ENCODE measurements around the gene POPDC3.

Gene POPDC3

GRCh38 chr6:105207524-105208269, 27.9 kb upstream of the POPDC3 start:
- no peak overlapping the region for H3K4me3 Mint-ChIP-seq
- no peak overlapping the region for H3K27ac Mint-ChIP-seq
- H3K27me3 Mint-ChIP-seq = peaks cover 15% of the 10 kb centered on the region
- H3K4me1 Mint-ChIP-seq = peaks cover 10% of the 10 kb centered on the region
- H3K9me3 Mint-ChIP-seq = no peaks in the 10 kb centered on the region
- no peaks in the 10 kb centered on the region for H3K36me3 Mint-ChIP-seq (ENCODE audit: low read depth)
- DNase-seq (no peak), ATAC-seq (no peak)

- Mint-ChIP-seq H3K9me3 (no peaks in the 10 kb centered on the region), H3K4me1 (no peaks in the 10 kb centered on the region), H3K4me3 (no peak overlapping the region), H3K27me3 (peaks cover 16% of the 10 kb centered on the region), H3K36me3 (ENCODE audit: low read depth) (no peaks in the 10 kb centered on the region), H3K27ac (no peak overlapping the region)
- no peak for DNase-seq
- no peak for ATAC-seq
These were observed 25.0 kb upstream of the POPDC3 start for GRCh38 chr6:105204768-105205167.

- DNase-seq (no peak), ATAC-seq (no peak)
- Mint-ChIP-seq H3K27me3 (peaks cover 16% of the 10 kb centered on the region), H3K36me3 (ENCODE audit: low read depth) (no peaks in the 10 kb centered on the region), H3K9me3 (no peaks in the 10 kb centered on the region), H3K27ac (no peak overlapping the region), H3K4me1 (no peaks in the 10 kb centered on the region), H3K4me3 (no peak overlapping the region)
These were observed 24.5 kb upstream of the POPDC3 start for GRCh38 chr6:105204331-105204730.

- peaks cover 20% of the 10 kb centered on the region for H3K27me3 Mint-ChIP-seq
- no peak overlapping the region for H3K27ac Mint-ChIP-seq
- no peaks in the 10 kb centered on the region for H3K36me3 Mint-ChIP-seq (ENCODE audit: low read depth)
- no peaks in the 10 kb centered on the region for H3K4me1 Mint-ChIP-seq
- H3K4me3 Mint-ChIP-seq = no peak overlapping the region
- ATAC-seq (no peak), DNase-seq (no peak)
- H3K9me3 Mint-ChIP-seq = no peaks in the 10 kb centered on the region
These were observed 22.7 kb upstream of the POPDC3 start for GRCh38 chr6:105202486-105202885.

DNA sequence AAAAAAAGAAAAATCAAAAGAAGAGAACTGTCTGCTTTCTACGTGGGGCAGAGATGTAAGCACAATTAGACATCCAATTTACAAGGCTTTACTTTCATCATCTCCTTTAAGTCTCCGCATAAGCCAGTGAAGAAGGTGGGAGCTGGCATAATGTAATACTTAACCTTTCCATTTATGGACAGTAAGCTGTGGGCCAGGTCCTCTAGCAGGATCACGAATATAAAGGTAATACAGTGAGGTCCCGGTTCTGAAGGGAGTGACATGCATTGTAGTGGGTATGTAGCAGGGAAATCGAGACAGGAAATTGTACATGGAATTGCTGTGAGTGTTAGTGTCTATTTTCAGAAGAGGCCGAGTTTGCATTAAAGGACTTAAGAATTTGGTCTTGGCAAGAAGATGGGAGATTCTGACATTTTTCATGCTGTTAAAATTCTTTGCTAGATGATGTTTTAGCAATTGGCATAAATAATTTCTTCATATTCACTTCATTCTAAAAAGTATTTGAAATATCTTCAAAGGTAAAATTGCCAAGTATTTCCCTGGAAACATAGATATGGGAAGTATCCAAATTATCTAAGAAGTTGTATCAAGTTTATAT, 20.4 kb upstream of the POPDC3 start:
- Mint-ChIP-seq H3K27ac (no peak overlapping the region), H3K27me3 (peaks cover 25% of the 10 kb centered on the region), H3K36me3 (ENCODE audit: low read depth) (no peaks in the 10 kb centered on the region), H3K4me1 (no peaks in the 10 kb centered on the region), H3K9me3 (no peaks in the 10 kb centered on the region), H3K4me3 (no peak overlapping the region)
- no peak for DNase-seq
- no peak for ATAC-seq

- Mint-ChIP-seq H3K4me1 (no peaks in the 10 kb centered on the region), H3K36me3 (ENCODE audit: low read depth) (no peaks in the 10 kb centered on the region), H3K9me3 (no peaks in the 10 kb centered on the region), H3K27ac (no peak overlapping the region), H3K27me3 (peaks cover 27% of the 10 kb centered on the region), H3K4me3 (no peak overlapping the region)
- no peak for DNase-seq
- no peak for ATAC-seq
These were observed 19.9 kb upstream of the POPDC3 start for GRCh38 chr6:105199711-105200110.

DNA sequence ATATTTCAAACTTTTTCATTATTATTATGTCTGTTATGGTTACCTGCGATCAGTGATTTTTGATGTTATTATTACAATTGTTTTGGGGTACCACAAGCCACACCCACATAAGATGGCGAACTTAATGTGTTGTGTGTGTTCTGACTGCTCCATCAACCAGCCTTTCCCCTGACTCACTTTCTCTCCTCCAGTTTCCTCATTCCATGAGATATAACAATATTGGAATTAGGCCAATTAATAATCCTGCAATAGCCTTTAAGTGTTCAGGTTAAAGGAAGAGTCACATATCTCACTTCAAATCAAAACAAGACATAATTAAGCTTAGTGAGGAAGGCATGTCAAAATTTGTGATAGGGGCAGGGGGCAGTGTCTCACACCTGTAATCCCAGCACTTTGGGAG, 16.3 kb upstream of the POPDC3 start:
- ATAC-seq (no peak), DNase-seq (no peak)
- no peaks in the 10 kb centered on the region for H3K36me3 Mint-ChIP-seq (ENCODE audit: low read depth)
- H3K27ac Mint-ChIP-seq = no peak overlapping the region
- H3K9me3 Mint-ChIP-seq = no peaks in the 10 kb centered on the region
- peaks cover 29% of the 10 kb centered on the region for H3K27me3 Mint-ChIP-seq
- H3K4me3 Mint-ChIP-seq = no peak overlapping the region
- H3K4me1 Mint-ChIP-seq = no peaks in the 10 kb centered on the region

DNA sequence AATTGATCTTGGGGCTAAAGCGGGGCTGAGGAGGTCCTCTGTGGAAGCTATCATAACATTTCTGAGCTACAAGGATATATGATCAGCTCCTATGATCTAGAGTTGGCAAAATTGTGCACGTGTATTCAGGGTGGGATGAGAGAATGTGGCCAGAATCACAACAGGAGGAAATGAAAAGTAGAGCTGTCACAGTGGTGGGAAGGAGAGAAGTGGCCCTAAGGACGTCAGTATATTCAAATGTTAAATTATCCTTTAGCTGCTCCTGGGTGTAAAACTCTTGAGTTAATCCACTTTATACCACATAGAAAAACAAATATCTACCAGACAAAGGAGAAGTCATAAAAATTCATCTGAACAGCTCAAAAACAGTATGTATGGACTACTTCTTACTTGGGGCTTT, 14.8 kb upstream of the POPDC3 start:
- Mint-ChIP-seq H3K36me3 (ENCODE audit: low read depth) (no peaks in the 10 kb centered on the region), H3K27ac (no peak overlapping the region), H3K4me3 (no peak overlapping the region), H3K9me3 (no peaks in the 10 kb centered on the region), H3K27me3 (peaks cover 25% of the 10 kb centered on the region), H3K4me1 (no peaks in the 10 kb centered on the region)
- no peak for ATAC-seq
- no peak for DNase-seq

DNA sequence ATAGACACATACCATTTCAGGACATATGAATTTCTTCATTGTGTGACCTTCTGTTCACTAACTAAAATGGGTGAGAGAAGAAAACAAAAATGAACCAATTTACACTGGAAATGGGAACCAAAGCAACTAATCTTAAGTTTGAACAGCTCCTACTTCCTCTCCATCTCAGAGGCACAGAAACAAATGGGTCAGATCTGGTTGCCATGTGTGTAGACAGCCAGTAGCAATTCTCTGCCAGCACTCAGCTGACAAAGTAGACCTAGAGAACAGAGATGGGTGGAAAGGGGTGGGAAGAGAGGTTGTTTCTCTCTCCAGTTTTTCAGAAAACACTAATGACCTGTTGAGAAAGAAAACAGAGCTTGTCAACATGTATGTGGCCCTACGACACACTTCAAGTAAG, 14.3 kb upstream of the POPDC3 start:
- Mint-ChIP-seq H3K27ac (no peak overlapping the region), H3K27me3 (peaks cover 25% of the 10 kb centered on the region), H3K4me3 (no peak overlapping the region), H3K4me1 (no peaks in the 10 kb centered on the region), H3K9me3 (no peaks in the 10 kb centered on the region), H3K36me3 (ENCODE audit: low read depth) (no peaks in the 10 kb centered on the region)
- DNase-seq (no peak), ATAC-seq (no peak)

DNA sequence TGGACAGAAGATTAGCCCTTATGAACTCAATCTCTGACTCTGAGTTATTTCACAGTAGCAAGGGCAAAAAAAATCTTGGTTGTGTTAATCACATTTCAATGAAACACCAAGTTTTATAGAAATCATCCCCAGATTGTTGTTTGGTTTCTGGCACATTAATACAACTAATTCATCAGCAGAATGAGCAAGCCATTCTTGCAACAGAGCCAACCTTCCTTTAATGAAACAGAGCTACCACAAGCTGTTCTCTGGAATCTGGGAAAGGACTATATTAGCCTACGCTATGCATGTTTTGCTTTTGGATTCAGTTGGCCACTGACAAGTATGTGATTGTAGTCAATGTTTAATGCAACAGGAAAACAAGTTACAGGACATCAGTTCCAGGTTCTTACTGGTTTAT, 13.8 kb upstream of the POPDC3 start:
- DNase-seq (no peak), ATAC-seq (no peak)
- H3K4me1 Mint-ChIP-seq = no peaks in the 10 kb centered on the region
- H3K27ac Mint-ChIP-seq = no peak overlapping the region
- peaks cover 25% of the 10 kb centered on the region for H3K27me3 Mint-ChIP-seq
- no peaks in the 10 kb centered on the region for H3K36me3 Mint-ChIP-seq (ENCODE audit: low read depth)
- no peak overlapping the region for H3K4me3 Mint-ChIP-seq
- H3K9me3 Mint-ChIP-seq = no peaks in the 10 kb centered on the region

DNA sequence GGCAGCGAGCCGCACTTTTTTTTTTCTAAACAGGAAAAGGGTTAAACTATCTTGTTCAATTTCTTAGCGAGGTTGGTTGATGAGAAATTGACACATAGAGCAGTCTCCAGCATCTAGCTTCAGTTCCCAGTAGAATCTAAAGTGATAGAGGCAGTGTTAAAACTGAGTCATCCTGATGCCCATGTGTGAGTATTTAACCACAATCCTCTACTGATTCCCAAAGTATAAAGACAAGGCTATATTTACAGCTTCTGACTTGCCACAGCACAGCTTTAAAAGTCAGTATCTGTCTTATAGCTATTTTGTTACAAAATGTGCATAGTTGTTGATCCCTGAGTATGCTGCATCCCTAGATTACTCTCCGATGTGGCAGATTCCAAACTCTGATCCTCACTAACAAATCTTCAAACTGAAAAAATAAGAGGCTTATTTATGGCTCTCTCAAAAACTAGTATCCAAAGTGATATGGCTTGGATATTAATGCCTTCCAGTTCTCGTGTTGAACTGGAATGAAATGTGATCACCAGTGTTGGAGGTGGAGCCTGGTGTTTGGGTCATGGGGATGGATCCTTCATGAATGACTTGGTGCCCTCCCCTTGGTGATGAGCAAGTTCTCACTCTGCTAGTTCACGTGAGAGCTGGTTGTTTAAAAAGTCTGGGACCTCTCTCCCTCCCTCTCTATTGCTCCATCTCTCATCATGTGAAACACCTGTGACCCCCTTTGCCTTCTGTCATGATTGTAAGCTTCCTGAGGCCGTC, 13.1 kb upstream of the POPDC3 start:
- DNase-seq (no peak), ATAC-seq (no peak)
- no peaks in the 10 kb centered on the region for H3K9me3 Mint-ChIP-seq
- no peaks in the 10 kb centered on the region for H3K4me1 Mint-ChIP-seq
- no peak overlapping the region for H3K4me3 Mint-ChIP-seq
- no peak overlapping the region for H3K27ac Mint-ChIP-seq
- H3K27me3 Mint-ChIP-seq = peaks cover 23% of the 10 kb centered on the region
- no peaks in the 10 kb centered on the region for H3K36me3 Mint-ChIP-seq (ENCODE audit: low read depth)

DNA sequence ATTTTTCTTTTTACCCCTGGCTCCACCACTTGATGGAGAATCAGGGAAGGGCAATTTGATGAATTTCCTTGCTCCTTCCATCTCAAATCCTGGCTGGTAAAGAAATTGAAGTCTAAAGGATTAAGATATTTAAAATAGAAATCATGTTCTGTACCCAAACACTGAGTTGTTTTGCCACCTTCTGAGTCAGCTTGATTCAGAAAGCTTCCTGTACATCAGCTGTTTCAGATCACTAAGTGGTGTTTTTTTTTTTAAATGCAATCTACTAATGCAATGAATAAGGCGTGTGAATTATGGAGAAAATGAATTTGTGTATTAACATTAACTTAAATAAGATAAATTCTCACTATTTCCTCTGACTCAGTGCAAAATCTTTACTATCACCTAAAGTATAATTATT, 11.5 kb upstream of the POPDC3 start:
- Mint-ChIP-seq H3K36me3 (ENCODE audit: low read depth) (no peaks in the 10 kb centered on the region), H3K27ac (no peak overlapping the region), H3K9me3 (no peaks in the 10 kb centered on the region), H3K4me1 (no peaks in the 10 kb centered on the region), H3K27me3 (peaks cover 23% of the 10 kb centered on the region), H3K4me3 (no peak overlapping the region)
- DNase-seq (no peak), ATAC-seq (no peak)

DNA sequence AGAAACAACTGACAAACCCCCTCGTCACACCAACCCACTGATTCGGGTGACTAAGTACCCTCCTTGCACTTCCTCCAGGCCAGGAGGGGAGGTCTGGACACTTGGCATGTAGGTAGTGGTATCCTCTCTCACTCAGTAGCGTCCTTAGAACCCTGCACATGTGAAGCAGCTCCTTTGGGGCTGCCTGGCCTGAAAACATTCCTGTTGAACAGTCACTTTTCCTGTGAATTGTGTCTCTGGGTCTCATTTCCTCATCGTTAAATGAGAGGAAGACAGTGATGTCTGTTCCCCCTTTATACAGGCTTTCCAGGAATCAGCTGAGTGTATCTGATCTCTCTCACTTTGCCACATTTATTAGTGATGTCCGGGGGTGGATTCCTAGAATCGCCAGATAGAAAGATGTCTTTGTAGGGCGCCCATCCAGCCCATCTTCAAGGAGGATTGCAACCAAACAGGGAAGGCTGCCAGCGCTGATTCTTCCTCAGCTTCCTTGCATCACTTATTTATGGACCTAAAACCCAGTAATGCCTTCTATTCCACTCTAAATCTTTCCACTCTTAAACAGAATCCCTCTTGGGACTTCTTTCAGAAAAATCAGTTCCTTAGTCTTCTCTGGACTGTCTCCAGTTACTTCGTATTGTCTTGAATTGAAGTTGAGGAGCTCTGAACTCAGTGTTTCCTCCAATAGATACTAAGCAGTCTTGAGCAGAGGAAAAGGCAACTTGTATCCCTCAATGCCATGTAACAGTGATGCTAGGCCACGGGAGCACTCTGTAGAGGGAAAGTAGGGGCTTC, 9.4 kb upstream of the POPDC3 start:
- no peak for DNase-seq
- H3K27ac Mint-ChIP-seq = no peak overlapping the region
- peaks cover 21% of the 10 kb centered on the region for H3K27me3 Mint-ChIP-seq
- no peaks in the 10 kb centered on the region for H3K9me3 Mint-ChIP-seq
- no peaks in the 10 kb centered on the region for H3K4me1 Mint-ChIP-seq
- no peaks in the 10 kb centered on the region for H3K36me3 Mint-ChIP-seq (ENCODE audit: low read depth)
- H3K4me3 Mint-ChIP-seq = no peak overlapping the region
- ATAC-seq = no peak

GRCh38 chr6:105188251-105188650, 8.4 kb upstream of the POPDC3 start:
- Mint-ChIP-seq H3K9me3 (no peaks in the 10 kb centered on the region), H3K27me3 (peaks cover 25% of the 10 kb centered on the region), H3K36me3 (ENCODE audit: low read depth) (no peaks in the 10 kb centered on the region), H3K4me1 (no peaks in the 10 kb centered on the region), H3K4me3 (no peak overlapping the region), H3K27ac (no peak overlapping the region)
- no peak for DNase-seq
- ATAC-seq = no peak

Data from activated naive CD8-positive, alpha-beta T cell treated with anti-CD3 and anti-CD28 coated beads, Interleukin-2, amount 50 U/mL, for 24 hours (primary cell).